Activated CD8-positive, alpha-beta memory T cell treated with anti-CD3 and anti-CD28 coated beads, Interleukin-2, amount 50 U/mL, for 24 hours (primary cell): ENCODE data around the gene CLIP3.
"Not testable (repeated sequence)": the region's sequence is repeated elsewhere in the genome, so short reads cannot be mapped to it uniquely, and the experiment has no call there.

Experiments
- DNase-seq: peaks from one replicate; pipeline ENCODE4 v3.0.0-alpha.2; 2020; ENCODE audit errors: extremely low read depth

CLIP3 gene, protein sequence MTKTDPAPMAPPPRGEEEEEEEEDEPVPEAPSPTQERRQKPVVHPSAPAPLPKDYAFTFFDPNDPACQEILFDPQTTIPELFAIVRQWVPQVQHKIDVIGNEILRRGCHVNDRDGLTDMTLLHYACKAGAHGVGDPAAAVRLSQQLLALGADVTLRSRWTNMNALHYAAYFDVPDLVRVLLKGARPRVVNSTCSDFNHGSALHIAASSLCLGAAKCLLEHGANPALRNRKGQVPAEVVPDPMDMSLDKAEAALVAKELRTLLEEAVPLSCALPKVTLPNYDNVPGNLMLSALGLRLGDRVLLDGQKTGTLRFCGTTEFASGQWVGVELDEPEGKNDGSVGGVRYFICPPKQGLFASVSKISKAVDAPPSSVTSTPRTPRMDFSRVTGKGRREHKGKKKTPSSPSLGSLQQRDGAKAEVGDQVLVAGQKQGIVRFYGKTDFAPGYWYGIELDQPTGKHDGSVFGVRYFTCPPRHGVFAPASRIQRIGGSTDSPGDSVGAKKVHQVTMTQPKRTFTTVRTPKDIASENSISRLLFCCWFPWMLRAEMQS

GRCh38 chr19:36032251-36033104, at the start of gene CLIP3:
Gene CLIP3 (minus strand): TSS chr19:36032873. CDS start chr19:36032357, 516 bp downstream.
- no peak for DNase-seq

DNA sequence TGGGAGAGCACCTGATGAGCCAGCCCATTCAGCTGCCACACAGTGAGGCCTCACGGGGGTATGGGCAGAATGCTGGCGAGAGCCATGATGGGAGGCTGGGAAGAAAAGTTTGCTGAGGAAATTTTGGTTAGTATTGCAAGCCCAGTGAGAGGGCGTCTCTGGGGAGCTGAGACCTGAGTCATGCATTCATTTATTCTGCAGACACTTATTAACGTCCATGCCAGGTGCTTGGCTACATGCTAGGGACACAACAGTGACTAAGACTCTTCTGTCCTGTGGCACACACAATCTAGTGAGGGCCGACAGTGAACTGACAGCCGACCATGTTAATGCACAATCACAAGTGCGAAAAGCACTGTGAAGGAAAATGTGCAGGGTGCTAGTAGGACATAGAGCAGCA, 49.2 kb upstream of the CLIP3 start:
- no peak for DNase-seq

DNA sequence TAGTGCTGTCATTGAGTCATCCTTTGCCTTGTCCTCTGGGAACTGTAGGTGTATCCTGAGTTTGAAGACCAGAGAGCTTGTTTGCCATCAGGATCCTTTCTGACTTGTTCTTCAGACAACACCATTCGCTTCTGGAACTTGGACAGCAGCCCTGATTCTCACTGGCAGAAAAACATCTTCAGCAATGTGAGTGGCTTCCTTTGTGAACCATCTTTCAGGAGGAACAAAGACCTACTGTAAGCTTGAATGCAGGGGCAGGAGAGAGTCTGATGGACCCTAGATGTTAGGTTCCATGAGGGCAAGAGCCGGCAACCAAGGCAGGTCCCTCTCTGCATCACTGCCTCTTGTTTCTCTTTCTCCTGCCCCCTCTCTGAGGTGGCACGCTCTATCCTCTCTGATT, 48.7 kb upstream of the CLIP3 start:
- DNase-seq, result no peak

DNA sequence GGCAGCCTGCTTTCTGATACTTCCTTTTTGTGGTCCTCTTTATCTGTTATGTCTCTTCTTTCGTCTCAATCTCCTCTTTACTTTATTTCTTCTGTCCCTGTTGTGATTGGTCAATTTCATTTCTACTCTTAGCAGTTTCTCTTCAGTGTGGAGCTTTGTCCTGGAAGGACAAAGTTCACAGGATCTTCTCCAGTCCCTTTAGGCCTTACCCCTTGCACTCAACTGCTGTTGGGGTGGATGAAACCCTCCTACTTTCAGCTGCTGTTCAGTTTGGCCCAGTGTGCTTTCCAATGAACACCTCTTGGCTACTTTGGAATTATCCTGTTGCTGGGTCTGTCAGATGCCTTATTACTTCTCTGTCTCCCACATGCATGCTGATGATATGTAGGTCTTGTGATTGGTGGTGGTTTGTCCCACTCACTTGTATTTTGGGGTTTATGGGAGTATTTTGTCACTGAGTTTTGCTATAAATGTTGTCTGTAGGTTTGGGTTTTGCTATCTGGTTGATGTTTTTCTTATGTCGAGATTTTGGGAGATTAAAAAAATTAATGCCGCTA, 46.8 kb upstream of the CLIP3 start:
- no peak for DNase-seq

GRCh38 chr19:36073121-36073876, 40.6 kb upstream of the CLIP3 start:
- DNase-seq, result no peak

DNA sequence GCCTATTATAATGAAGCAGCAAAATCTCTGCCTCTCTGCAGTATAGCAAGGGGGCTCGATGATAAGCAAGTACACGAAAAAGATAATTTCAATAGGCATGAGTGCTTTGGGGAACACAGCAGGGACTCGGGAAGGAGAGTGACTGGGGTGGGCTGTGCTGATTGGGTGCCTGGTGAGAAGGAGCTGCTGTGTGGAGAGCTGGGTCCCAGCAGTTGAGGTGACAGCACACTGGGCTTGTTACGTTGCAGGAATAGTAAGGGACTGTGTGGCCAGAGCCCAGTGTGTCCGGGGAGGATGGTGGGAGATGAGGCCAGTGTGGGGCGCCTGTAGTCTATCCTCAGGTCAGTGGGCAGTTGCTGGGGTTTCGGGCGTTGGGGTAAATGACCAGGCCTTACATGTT, 39.4 kb upstream of the CLIP3 start:
- no peak for DNase-seq

- DNase-seq, result not testable (repeated sequence)
These were observed 36.3 kb upstream of the CLIP3 start for GRCh38 chr19:36068810-36069499.

- no peak for DNase-seq
These were observed 35.0 kb upstream of the CLIP3 start for GRCh38 chr19:36067681-36068080.

DNA sequence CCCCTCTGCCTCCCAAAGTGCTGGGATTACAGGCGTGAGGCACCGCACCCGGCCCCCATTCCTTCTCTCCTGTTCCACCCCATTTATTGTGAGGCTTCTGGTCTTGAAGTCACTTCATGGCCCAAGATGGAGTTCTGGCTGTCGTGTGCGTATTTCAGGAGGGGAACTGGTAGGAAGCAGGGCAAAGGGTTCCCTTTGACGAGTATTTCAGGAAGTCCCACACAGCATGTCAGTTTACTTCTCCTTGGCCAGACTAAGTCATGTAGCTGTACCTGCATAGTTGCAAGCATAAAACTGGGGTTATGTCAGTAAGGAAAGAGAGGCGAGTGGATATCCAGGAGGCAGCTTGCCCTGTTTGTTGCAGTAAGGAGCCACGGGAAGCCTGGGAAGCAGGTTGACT, 32.2 kb upstream of the CLIP3 start:
- no peak for DNase-seq

DNA sequence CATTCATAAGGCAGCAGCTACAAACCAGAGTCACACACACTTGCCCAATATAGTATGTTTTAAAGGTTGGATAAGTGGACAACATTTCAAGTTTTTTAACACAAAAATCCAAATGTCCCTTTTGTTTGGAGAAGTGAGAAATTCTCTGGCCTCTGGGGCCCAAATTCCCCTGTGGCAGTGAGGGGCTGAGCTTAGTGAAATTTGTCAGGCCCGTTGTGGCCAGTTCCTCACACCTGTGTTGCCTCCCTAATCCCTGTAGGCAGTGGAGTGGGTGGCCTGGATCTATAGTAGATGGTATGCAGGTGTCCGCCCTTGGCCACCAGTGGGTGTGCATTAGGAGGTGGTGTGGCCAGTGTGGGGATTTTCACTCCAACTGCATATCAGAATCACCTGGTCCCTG, 28.7 kb upstream of the CLIP3 start:
- no peak for DNase-seq

GRCh38 chr19:36060430-36060829, 27.8 kb upstream of the CLIP3 start:
- DNase-seq, result no peak

- DNase-seq, result no peak
These were observed 26.7 kb upstream of the CLIP3 start for GRCh38 chr19:36059180-36059910.

- DNase-seq, result no peak
These were observed 26.0 kb upstream of the CLIP3 start for GRCh38 chr19:36058481-36059179.

DNA sequence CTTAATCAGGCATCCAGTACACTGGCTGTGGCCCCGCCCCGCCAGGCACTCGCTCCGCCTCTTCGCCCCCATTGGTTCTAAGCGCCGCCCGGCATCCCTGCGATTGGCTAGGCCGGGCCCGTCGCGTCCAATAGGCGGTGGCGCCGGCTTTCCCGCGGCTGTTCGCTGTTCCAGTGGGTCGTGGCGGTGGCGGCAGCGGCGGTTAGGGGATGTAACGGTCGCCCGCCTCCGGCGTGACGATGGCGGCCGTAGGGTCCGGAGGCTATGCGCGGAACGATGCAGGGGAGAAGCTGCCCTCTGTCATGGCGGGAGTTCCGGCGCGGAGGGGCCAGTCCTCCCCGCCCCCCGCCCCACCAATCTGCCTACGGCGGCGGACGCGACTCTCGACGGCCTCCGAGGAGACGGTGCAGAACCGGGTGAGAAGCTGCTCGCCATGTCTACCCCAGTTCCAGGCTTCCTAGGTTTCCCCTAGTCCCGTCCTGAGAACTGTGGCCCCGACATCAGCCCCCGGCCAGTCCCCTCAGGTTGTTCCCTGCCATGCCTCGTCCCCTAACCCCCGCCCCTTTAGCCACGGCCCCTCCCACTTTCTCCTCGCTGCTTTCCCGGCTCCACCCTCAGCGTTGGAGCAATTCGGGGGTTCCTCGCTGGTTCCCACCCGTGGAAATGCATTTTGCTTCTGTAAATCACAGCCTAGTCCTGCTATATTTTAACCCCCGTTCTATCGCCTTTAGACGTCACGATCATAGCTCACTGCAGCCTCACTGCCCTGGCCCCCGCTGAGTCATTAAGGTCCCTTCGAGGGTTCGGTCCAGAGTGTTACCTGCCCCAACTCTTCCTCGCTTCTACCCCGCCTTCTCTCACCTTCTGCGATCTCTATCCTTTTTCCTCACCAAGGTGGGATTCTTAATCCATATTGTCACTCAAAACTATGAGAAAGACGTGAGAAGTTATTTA, 22.3 kb upstream of the CLIP3 start, which contains the start of gene WDR62:
Gene WDR62 (plus strand): TSS at position 165 of the 954 bp plus-strand sequence. CDS start 75 bp downstream, at position 240.
- DNase-seq, result peak; percentile 85

DNA sequence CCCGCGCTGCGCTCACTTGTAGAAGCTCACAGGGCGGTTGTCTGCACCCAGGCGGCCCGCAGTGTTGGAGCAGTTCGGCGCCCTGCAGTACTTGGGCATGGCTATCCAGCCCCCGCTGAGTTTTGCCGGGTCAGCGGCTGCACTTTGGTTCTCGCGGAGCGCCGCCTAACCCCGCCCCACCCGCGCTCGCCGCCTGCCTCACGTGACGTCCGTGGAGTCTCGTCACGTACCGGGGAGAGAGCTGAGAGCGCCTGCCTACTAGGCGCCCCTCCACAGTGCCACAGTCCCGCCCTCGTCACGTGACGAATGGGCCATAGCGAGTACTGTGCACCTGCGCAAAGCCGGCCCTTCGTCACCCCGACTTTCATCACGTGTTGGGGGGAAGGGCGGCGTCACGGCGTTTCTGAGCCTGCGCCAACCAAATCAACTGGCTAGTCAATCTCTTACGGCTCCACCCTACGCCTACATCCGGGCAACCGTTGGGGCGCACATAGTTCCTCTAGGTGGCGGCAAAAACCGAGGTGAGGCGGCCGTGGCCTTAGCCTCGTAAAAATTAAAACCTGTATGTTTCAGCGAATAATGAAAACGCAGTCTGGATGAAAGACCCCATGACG, 21.6 kb upstream of the CLIP3 start, which contains the start of gene THAP8:
Gene THAP8 (minus strand): TSS at position 167 of the 614 bp plus-strand sequence. CDS start 68 bp downstream, at position 99.
- DNase-seq, result peak; percentile 100

GRCh38 chr19:36051637-36052036, 19.0 kb upstream of the CLIP3 start:
- no peak for DNase-seq

DNA sequence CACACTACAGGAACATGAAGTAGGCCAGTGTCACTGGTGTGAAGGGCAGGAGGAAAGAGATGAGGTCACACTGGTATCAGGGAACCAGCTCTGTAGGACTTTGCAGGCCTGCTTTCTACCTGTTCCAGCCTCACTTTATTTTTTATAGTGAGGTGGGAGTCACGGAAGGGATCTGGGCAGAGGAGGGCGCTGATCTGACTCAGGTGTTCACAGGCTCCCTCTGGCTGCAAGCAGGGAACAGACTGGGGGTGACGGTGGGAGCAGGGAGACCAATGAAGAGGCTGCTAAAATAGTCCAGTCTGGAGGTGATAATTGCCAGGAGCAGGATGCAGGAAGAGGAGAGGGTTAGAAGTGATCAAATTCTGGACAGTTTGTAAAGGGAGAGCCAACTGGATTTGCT, 18.6 kb upstream of the CLIP3 start:
- DNase-seq, result no peak
